HCT116 (cell line): ENCODE measurements around the gene DOK5. TPM values are rescaled to one million over a fixed set of nuclear protein-coding genes. Genes with fewer than 3 reads are reported as not detected.

Experiments used
- ATAC-seq: fragments of 200-7000 bp; cut with Tn5 transposase; 2 replicates; pipeline ENCODE4 v1.9.1; 2020; ENCODE audit warnings: mild to moderate bottlenecking, moderate library complexity
- BruUV-seq: library from RNA; stranded (reverse); fragments of 400-500 nt; replicated peaks from 2 replicates; lab custom pipeline; 2021; lab: Mats Ljungman, UMichigan
- CTCF ChIA-PET: fragments of 300-600 bp; sonication (Branson Sonifier 250); formaldehyde crosslinking; loops from one replicate; lab custom pipeline; 2021; ENCODE audit warnings: antibody characterized with exemption; lab: Charles Lee
- POLR2A ChIA-PET: fragments of 300-600, 350-600 bp; sonication (Branson Sonifier 250); formaldehyde crosslinking; loops from one replicate; lab custom pipeline; 2021; ENCODE audit warnings: antibody characterized with exemption; lab: Charles Lee
- RAD21 ChIA-PET, 2 experiments: fragments of 300-600 bp; sonication (Branson Sonifier 250); formaldehyde crosslinking; loops; one replicate each; lab custom pipeline; 2023; ENCODE audit warnings: low total read pairs in 2 of 2; ENCODE audit not compliant: uncharacterized antibody in 2 of 2, unreplicated experiment in 2 of 2, low non-redundant PET in 1 of 2; lab: Charles Lee
- DNase-seq: peaks from one replicate; pipeline ENCODE4 v3.0.0-alpha.2; 2010; ENCODE audit warnings: low read depth, low spot score
- H2AFZ ChIP-seq: fragments of 200-600 bp; shearing (Covaris generic), sonication (generic); 2 replicates; pipeline ENCODE4 v1.6.1; 2017; ENCODE audit warnings: low read depth, mixed run types, mixed read lengths, antibody characterized with exemption, low read length; ENCODE audit not compliant: poor library complexity, severe bottlenecking
- H3K27ac ChIP-seq: 2 replicates; pipeline ENCODE4 v1.5.1; 2012; ENCODE audit warnings: low read depth, low read length
- H3K27me3 ChIP-seq: fragments of 200-600 bp; sonication (generic); 2 replicates; pipeline ENCODE4 v1.6.1; 2016; ENCODE audit warnings: mixed run types, low read length, mixed read lengths; ENCODE audit not compliant: insufficient read depth
- H3K36me3 ChIP-seq, 2 experiments: fragments of 200-500 bp in 1 of 2; fragments of 200-600 bp in 1 of 2; sonication (Bioruptor generic) in 1 of 2; sonication (generic) in 1 of 2; 2 replicates each; pipeline versions ENCODE4 v1.5.1 to v1.6.1; 2014 to 2016; ENCODE audit warnings: low read length in 2 of 2, inconsistent platforms in 1 of 2, mixed read lengths in 1 of 2, mixed run types in 1 of 2; ENCODE audit not compliant: insufficient read depth in 2 of 2, control insufficient read depth in 1 of 2
- H3K4me1 ChIP-seq, 2 experiments: fragments of 200-600 bp in 1 of 2; sonication (generic) in 1 of 2; 2 replicates each; pipeline versions ENCODE4 v1.5.1 to v1.6.1; 2012 to 2017; ENCODE audit warnings: low read length in 2 of 2, inconsistent platforms in 1 of 2, mild to moderate bottlenecking in 1 of 2, mixed read lengths in 1 of 2, mixed run types in 1 of 2, moderate library complexity in 1 of 2; ENCODE audit not compliant: insufficient read depth in 2 of 2, control insufficient read depth in 1 of 2
- H3K4me2 ChIP-seq: fragments of 200-600 bp; sonication (generic); 2 replicates; pipeline ENCODE4 v1.6.1; 2017; ENCODE audit warnings: mixed run types, low read length, mixed read lengths
- H3K4me3 ChIP-seq, 2 experiments: fragments of 200-600 bp in 1 of 2; sonication (generic) in 1 of 2; replicated peaks in 1 of 2; 2 replicates each; pipeline ENCODE4 v1.5.1; 2011 to 2016; ENCODE audit warnings: low read length in 2 of 2, control low read depth in 1 of 2, low read depth in 1 of 2, mild to moderate bottlenecking in 1 of 2, mixed read lengths in 1 of 2, mixed run types in 1 of 2
- H3K79me2 ChIP-seq: fragments of 200-600 bp; sonication (generic); 2 replicates; pipeline ENCODE4 v1.6.1; 2017; ENCODE audit warnings: mild to moderate bottlenecking, mixed run types, low read length, moderate library complexity, mixed read lengths; ENCODE audit not compliant: insufficient read depth
- H3K9ac ChIP-seq: fragments of 200-600 bp; sonication (generic); 2 replicates; pipeline ENCODE4 v1.6.1; 2016; ENCODE audit warnings: low read length, mixed read lengths
- H3K9me2 ChIP-seq: fragments of 200-600 bp; sonication (generic), shearing (Covaris generic); 2 replicates; pipeline ENCODE4 v1.6.1; 2017; ENCODE audit warnings: mixed run types, mild to moderate bottlenecking, moderate library complexity; ENCODE audit not compliant: insufficient read depth
- H3K9me3 ChIP-seq, 2 experiments: fragments of 200-500 bp in 1 of 2; fragments of 200-600 bp in 1 of 2; sonication (Bioruptor generic) in 1 of 2; sonication (generic) in 1 of 2; 2 replicates each; pipeline ENCODE4 v1.6.1; 2014 to 2017; ENCODE audit warnings: low read length in 2 of 2, mixed read lengths in 2 of 2, inconsistent platforms in 1 of 2, low read depth in 1 of 2, mild to moderate bottlenecking in 1 of 2, mixed run types in 1 of 2, moderate library complexity in 1 of 2; ENCODE audit not compliant: control insufficient read depth in 1 of 2, insufficient read depth in 1 of 2
- H4K20me1 ChIP-seq: fragments of 200-600 bp; sonication (generic), shearing (Covaris generic); 2 replicates; pipeline ENCODE4 v1.6.1; 2017; ENCODE audit warnings: mixed run types, mild to moderate bottlenecking, moderate library complexity; ENCODE audit not compliant: insufficient read depth
- ATF3 ChIP-seq: IDR thresholded peaks from 2 replicates; pipeline ENCODE4 v1.6.1; 2012
- CTCF ChIP-seq, 3 experiments: fragments of 200-600 bp in 1 of 3; sonication (generic) in 1 of 3; IDR thresholded peaks in 2 of 3; conservative IDR thresholded peaks in 1 of 3; 2 replicates each; pipeline ENCODE4 v1.5.1; 2012 to 2017; ENCODE audit warnings: low read depth in 2 of 3, low read length in 2 of 3, antibody characterized with exemption in 1 of 3, borderline replicate concordance in 1 of 3, control low read depth in 1 of 3, mild to moderate bottlenecking in 1 of 3, mixed read lengths in 1 of 3, mixed run types in 1 of 3, moderate library complexity in 1 of 3; ENCODE audit not compliant: insufficient read depth in 1 of 3
- EGR1 ChIP-seq: IDR thresholded peaks from 2 replicates; pipeline ENCODE4 v1.6.1; 2012; ENCODE audit warnings: low read depth
- EZH2 ChIP-seq: fragments of 200-600 bp; sonication (generic); IDR thresholded peaks from 2 replicates; pipeline ENCODE4 v1.6.1; 2017; ENCODE audit warnings: antibody characterized with exemption, mixed run types
- EZH2phosphoT487 ChIP-seq: fragments of 200-600 bp; IDR thresholded peaks from 2 replicates; pipeline ENCODE4 v1.6.1; 2018; ENCODE audit warnings: antibody characterized with exemption, borderline replicate concordance
- FOSL1 ChIP-seq: IDR thresholded peaks from 2 replicates; pipeline ENCODE4 v1.6.1; 2012; ENCODE audit warnings: low read depth
- JUND ChIP-seq: IDR thresholded peaks from 2 replicates; pipeline ENCODE4 v1.6.1; 2012
- MAX ChIP-seq: IDR thresholded peaks from 2 replicates; pipeline ENCODE4 v1.6.1; 2012
- POLR2A ChIP-seq: IDR thresholded peaks from 2 replicates; pipeline ENCODE4 v1.7.0; 2011; ENCODE audit warnings: borderline replicate concordance; ENCODE audit not compliant: insufficient read depth, insufficient read length; ENCODE audit errors: extremely low read depth
- POLR2AphosphoS5 ChIP-seq: IDR thresholded peaks from 2 replicates; pipeline ENCODE4 v1.6.1; 2011; ENCODE audit warnings: mild to moderate bottlenecking, low read depth, low read length, moderate library complexity
- RAD21 ChIP-seq: IDR thresholded peaks from 2 replicates; pipeline ENCODE4 v1.6.1; 2012; ENCODE audit warnings: low read depth, mild to moderate bottlenecking
- REST ChIP-seq: IDR thresholded peaks from 2 replicates; pipeline ENCODE4 v1.6.1; 2012; ENCODE audit warnings: low read depth
- SP1 ChIP-seq: IDR thresholded peaks from 2 replicates; pipeline ENCODE4 v1.6.1; 2012; ENCODE audit warnings: low read depth
- SRF ChIP-seq: IDR thresholded peaks from 2 replicates; pipeline ENCODE4 v1.6.1; 2012; ENCODE audit warnings: low read depth
- TCF7L2 ChIP-seq: IDR thresholded peaks from 2 replicates; pipeline ENCODE4 v1.7.0; 2011; ENCODE audit warnings: borderline replicate concordance, inconsistent platforms; ENCODE audit not compliant: insufficient read depth, insufficient read length; ENCODE audit errors: extremely low read depth
- YY1 ChIP-seq: IDR thresholded peaks from 2 replicates; pipeline ENCODE4 v1.6.1; 2011; ENCODE audit warnings: low read length, low read depth, moderate library complexity, mild to moderate bottlenecking; ENCODE audit not compliant: insufficient replicate concordance; ENCODE audit errors: extremely low read depth
- ZBTB33 ChIP-seq: IDR thresholded peaks from 2 replicates; pipeline ENCODE4 v1.6.1; 2011; ENCODE audit warnings: mild to moderate bottlenecking, low read length, moderate library complexity; ENCODE audit not compliant: insufficient replicate concordance; ENCODE audit errors: extremely low read depth
- ZFX ChIP-seq: fragments of 450-650 bp; IDR thresholded peaks from 2 replicates; pipeline ENCODE4 v1.6.1; 2017
- ZNF274 ChIP-seq: fragments of 200-500 bp; sonication (Bioruptor generic); IDR thresholded peaks from 2 replicates; pipeline ENCODE4 v1.6.1; 2014; ENCODE audit warnings: mild to moderate bottlenecking, low read depth, low read length, inconsistent platforms
- intact Hi-C: fragments of 100-400 bp; cut with micrococcal nuclease; formaldehyde crosslinking; loops from 2 replicates; pipeline ENCODE4 v1.10.0; 2022
- total RNA-seq: library from RNA; stranded (reverse); gene quantifications from one replicate; pipeline ENCODE4 v1.2.1, GENCODE V29; 2021; ENCODE audit not compliant: unreplicated experiment

DOK5 gene
- total RNA-seq, 1 experiment from 2014 or later: not detected

GRCh38 chr20:54570561-54570960, 95.2 kb downstream of the DOK5 start:
- no peaks in the 10 kb centered on the region for H3K9me2 ChIP-seq
- no peak overlapping the region for H3K4me3 ChIP-seq
- no peaks in the 10 kb centered on the region for H3K36me3 ChIP-seq
- intact Hi-C loops: no loop called here
- H3K4me1 ChIP-seq: no peaks in the 10 kb centered on the region
- peaks cover 8% of the 10 kb centered on the region; the same call in 1 of the 2 replicates for H3K27me3 ChIP-seq
- CTCF ChIA-PET: no interaction called here
- POLR2A ChIA-PET: no interaction called here
- DNase-seq (no peak), ATAC-seq (no peak)
- no peaks in the 10 kb centered on the region for H3K9me3 ChIP-seq
- H2AFZ ChIP-seq: no peak overlapping the region
- BruUV-seq: no TSS peak
- H3K4me2 ChIP-seq: no peak overlapping the region
- RAD21 ChIA-PET: no interaction called here
- no peaks in the 10 kb centered on the region for H3K79me2 ChIP-seq
- no peaks in the 10 kb centered on the region for H4K20me1 ChIP-seq
- TF ChIP-seq TCF7L2 (no peak), SRF (no peak), FOSL1 (no peak), JUND (no peak), SP1 (no peak), EZH2phosphoT487 (no peak), ZFX (no peak), ATF3 (no peak), POLR2A (no peak), ZBTB33 (no peak), RAD21 (no peak), CTCF (IDR thresholded peaks at IDR 0.05 in 2 of 3, conservative IDR thresholded peaks at IDR 0.05 in 1 of 3; ENCODE audit: borderline replicate concordance in 1 of 3, insufficient read depth in 1 of 3, low read depth in 2 of 3, low read length in 2 of 3) (no peak), YY1 (no peak), EZH2 (no peak), EGR1 (no peak), MAX (no peak), POLR2AphosphoS5 (no peak), ZNF274 (no peak), REST (no peak)
- no peak overlapping the region for H3K27ac ChIP-seq
- H3K9ac ChIP-seq: no peak overlapping the region
